HL-60/S4 treated with retinoic acid at 250 ng/mL for 4 days and 3 days (cell line): Measurements from ENCODE around the gene METTL25.

Experiments used
- in situ Hi-C: fragments of 300-500 bp; cut with MboI; formaldehyde crosslinking; loops from 2 replicates; pipeline ENCODE4 v1.7.0; 2022; ENCODE audit warnings: low sequenced_read_pairs

METTL25 gene

DNA sequence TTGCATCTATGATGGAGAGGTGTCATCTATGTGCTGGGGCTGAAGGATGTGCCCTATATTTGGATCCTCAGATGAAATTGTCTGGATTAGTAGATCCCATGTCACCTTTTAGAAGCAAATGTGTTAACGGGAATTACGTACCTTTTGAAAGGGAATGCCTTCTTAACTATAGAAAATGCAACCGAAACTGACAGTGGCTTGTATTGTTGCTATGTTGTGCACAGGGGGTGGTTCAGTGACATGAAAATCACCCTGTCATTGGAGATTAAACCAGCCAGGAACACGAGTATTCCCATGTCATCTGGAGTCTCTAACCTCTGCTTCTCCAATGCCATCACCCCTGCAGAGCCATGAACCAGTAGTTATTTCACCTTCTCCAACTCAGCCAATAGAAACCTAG lies 110.2 kb downstream of the METTL25 start:
- in situ Hi-C loops, result no loop called here

DNA sequence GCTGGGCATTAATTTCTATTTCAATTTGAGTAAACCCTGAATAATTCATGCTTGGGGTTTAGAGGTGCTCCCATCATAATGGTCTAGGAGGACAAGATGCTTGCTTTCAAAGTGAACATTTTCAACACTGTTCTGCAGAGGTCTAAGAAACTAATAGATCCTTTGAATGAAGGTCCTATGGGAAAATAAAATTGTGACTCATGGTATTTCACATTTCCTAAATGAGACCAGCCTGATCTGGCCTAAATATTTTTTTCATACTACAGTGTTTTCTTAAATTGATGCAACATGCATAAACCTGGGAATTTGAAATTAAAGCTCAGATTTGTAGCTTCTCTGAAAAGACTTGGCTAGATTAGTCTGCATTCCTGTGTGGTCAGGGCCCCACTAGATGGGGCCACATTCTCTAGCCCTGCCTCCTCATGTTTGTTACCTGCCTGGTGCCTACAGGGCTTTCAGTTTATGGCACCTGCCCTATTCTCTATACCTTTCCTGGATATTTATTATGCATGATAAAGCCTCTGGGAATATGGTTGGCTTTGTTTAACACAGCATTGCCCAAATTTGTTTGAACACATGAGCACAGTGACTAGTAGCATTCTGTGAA lies 112.7 kb downstream of the METTL25 start:
- in situ Hi-C loops, result no loop called here

DNA sequence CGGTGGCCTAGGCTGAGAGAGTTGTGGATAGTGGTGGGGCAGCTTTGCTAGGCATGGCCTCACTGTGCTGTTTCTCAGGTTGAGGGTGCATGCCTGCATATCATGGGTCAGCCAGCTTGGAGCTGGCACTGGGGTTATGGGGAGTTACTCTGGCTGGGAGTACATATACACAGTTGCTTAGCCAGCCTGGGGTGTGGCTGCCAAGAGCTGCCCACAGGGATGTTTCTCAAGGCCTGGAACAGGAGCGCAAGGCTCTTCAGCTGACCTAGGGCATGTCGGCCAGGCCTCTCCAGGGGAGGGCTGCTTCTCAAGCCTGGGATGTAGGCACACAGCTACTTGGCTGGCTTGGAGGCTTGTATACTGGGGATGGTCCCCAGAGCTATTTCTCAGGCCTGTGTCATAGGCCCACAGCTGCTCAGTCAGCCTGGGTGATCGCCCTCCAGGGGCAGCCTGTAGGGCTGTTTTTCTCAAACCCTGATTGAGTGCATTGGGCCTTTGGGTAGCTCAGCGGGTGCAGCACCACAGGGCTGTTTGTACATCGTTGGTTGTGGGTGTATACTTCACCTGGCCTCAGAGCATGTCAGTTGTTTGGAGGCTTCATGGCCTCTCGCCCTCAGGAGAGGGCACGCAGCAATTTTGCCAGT lies 114.9 kb downstream of the METTL25 start:
- in situ Hi-C loops, result no loop called here

DNA sequence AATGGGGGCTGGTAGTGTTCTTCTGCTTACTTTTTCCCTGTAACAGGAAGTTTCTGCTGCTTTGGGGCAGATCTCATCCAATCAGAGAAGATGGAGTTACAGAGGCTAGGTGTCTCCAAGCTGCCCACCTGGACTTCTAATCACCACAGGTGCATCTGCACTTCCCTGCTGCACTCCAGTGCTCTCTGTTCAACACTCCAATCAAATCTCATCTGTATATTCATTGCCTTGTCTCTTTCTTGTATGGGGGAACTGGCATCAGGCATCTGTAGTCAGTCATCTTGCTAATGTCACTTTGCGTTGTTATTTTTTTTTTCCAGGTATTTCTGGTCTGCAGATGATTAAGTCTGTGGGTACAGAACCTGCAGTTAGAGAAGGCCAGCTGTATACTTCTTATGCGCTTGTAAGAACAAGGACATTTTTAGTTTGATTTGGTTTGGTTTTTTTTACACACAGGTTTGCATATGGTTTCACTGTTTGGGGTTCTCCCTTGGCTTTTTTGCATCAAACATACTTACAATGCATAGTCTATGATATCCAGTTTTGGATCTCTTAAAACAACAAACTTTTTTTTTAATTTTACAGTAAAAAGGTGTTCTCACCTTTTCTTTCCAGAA lies 116.0 kb downstream of the METTL25 start:
- in situ Hi-C loops, result no loop called here

DNA sequence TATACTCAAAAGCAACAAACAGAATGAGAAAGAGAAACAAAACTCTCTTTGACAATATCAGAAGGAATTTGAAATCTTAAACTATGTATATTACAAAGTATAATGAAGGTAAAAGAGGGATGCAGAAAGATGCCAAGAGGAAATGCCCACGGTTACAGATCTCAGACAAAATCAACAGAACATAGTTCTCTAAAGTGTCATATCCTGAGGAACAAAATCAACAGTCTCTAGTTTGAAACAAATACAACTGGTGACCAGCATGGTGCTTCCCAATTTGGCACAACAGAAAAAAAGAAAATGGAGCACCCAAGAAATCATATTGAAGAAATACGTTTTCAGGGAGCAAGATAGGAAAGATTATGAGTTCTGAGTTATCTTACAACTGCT lies 116.5 kb downstream of the METTL25 start:
- in situ Hi-C loops, result no loop called here

DNA sequence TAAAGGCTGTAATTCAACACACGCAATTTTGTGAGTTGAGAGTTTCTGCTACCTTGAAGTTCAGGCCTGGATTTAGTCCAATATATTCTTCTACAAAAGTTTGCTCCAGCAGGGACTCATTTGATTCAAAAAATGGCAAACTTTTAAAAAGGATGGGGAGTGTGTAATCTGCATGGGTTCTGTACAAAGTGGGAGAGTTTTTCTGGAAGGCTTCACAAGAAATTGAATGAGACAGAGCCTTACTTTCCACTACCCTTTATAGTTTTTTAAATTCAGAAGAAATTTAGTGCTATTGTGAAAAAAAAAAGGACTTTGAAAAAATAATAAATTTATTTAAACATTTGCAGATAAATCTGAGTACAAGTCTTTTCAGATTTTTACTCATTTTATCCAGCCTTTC lies 116.9 kb downstream of the METTL25 start:
- in situ Hi-C loops, result no loop called here

DNA sequence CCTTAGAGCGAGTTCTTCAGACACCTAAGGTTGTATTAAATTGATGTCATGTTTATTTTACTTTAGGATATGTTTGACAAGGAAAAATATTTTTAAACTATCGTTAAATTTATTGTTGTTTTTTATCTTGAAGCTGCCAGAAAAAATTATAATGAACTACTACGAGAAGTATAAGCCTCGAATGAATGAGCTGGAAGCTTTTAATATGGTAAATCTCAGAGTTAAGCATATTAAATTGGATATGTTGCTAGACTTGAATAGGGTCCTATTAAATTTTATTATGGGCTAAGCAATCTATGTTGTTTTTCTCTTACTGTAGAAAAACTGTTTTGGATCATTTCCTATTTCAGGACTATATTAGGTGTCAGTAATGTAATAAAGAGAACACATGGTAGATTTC lies 118.2 kb downstream of the METTL25 start:
- in situ Hi-C loops, result no loop called here

DNA sequence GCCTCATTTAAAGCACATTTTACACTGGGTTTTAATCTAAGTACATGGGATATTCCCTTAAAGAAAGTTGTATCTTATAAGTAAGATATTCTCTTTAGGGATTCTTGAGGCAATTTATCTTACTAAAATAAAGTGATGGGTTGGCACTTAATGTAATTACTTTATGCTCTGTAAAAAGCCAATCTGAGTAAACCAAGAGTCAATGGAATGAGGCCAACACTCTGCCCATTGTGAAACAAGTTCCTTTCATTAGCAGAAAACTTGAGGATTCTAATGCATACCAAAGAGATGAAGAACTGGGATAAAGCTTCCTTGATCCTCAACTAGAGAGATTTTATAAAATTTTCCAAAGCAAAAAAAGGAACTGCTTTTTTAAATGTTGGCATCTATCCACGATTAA lies 121.2 kb downstream of the METTL25 start:
- in situ Hi-C loops, result no loop called here

DNA sequence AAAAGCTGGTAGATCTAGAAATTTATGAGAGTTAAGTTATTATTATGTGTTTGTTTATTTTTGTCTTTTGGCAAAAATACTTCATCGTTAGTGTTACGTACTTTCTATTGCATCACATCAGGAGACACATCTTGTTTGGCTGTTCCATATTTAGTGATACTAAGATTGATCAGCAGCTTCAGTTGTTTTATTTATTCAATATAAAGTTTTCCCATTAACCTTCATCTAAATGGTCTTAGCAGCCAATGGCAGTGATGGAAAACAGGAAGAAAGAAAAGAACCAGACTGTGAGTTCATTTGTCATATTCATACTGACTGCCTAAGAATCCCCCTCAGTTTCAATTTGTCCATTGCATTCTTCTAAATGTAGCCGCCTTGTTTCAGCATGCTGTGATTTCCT lies 122.3 kb downstream of the METTL25 start:
- in situ Hi-C loops, result no loop called here

DNA sequence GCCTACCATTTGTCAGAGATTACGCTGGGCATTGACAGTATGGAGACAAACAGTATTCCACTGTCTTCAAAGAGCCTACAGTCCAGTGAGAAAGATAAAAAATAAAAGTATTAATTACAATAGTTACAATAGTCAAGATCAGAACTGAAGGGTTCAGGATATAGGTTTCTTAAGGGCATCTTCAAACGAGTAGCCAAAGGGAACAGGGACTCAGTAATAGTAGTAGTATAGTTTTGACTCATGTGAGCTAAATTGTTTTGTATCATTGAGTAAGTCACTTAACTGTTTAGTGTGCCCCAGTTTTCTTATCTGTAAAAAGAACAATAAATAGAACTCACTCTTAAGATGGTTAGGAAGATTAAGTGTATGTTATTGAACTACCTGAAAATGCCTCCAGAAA lies 123.6 kb downstream of the METTL25 start:
- in situ Hi-C loops, result no loop called here

DNA sequence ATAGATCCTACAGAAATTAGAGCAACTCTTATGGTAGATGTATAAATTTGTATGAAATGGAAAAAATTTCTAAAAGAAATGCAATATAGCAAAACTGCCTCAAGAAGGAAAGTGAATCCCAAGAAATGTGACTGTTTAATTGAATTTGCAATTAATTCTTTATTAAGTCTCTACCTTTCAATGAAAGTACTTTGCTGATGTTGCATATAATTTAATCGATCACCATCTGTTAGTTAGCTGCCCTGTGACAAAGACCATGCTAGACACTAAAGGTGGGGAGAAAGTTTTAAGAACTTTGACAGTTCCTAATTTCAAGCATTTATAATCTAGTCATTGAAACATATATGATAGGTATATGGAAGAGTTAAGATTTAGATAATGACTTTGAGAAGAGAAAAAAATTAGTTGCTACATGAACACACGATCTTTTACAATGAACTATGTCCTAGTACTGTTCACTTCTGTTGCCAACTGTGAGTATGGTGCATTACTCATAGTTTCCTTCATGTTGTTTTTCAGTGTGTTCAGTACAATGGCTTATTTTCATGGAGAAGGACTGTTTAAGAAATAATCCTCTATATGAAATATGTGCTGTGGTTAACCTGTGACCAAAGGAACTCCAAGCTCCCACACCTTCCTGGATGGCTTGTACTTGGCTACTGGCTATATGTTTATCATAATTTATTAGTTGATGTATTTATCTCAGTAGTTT lies 128.4 kb downstream of the METTL25 start:
- in situ Hi-C loops, result no loop called here

DNA sequence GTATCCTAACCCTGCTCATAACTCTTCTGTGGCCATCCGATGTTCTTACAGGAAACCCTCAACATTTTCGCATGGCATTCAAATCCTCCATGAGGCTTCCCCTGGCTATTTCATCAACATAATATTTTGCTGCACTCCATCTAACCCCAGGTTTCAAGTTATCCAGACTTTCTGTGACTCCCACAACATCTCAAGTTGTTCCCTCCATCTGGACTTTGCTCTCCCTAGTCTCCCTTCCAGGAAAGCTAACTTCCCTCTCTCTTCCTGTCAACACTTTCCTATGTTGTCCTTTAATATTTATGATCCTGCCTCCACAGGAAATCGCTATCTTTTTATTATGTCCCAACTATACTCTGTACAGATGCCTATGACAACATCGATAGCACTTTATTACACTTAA lies 146.1 kb downstream of the METTL25 start:
- in situ Hi-C loops, result no loop called here

DNA sequence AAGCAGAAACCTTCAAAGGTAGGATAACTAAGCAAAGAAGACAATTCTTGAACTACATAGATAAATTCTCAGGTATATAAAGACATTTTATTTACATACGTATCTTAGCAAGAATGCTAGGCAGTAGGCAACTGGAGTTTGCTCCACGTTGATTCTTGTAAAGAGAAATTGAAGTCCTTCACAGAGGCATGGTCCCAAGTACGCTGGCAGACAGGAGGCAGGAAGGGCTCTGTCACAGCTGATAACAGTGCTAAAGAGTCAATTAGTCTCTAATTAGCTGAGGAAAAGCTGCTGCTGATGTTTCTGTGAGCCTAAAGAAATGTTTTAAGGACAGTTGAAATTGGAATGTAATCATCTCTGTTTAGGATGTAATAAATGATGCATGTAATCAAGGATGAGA lies 146.8 kb downstream of the METTL25 start:
- in situ Hi-C loops, result no loop called here

DNA sequence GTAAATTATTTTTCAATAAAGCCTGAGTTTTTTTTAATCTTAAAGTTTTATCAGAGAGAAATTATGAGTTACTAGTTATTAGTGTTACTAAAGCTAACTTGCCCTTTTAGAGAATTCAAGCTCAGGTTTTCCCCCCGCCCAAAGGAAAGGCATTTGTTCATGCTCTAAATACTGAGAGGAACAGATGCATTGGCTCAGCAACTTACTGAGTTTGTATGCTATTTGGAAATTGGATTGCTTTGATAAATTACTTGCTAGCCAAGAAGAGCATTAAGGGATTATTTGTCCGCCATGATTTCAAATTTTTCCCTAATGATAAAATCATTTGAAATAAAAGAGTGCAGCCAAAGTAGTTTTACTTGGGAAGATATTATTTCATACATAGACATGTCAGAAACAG lies 149.4 kb downstream of the METTL25 start:
- in situ Hi-C loops, result no loop called here

DNA sequence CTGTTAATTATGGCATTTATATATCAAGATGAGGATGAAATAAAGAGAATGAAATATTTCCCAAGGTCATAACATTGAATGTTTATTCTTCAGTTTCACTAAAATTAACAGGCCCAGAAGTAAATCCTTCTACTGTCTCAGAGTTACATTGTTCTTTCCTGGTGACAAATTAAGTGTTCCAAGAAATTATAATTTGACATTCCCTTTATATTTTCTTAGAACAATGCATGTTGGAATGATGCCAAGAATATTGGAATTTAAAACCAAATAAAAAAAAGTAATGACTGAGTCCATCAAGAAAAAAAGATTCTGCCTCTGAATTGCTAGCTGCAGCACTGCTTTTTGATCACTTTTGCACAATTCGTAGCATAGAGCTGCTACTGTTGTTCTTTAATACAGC lies 152.1 kb downstream of the METTL25 start:
- in situ Hi-C loops, result no loop called here

DNA sequence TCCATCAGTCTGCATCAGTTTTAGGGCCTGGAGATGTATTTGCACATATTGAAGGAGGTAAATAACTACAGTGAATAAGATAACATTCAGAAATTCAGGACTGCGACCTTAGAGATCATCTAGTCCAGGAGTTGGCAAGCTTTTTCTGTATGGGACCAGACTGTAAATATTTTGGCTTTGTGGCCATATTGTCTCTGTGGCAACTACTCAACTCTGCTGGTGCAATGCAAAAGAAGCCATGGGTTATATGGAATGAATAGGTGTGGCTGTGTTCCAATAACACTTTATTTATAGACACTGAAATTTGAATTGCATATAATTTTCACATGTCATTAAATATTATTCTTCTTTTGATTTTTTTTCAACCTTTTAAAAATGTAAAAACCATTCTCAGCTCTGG lies 156.6 kb downstream of the METTL25 start:
- in situ Hi-C loops, result no loop called here

DNA sequence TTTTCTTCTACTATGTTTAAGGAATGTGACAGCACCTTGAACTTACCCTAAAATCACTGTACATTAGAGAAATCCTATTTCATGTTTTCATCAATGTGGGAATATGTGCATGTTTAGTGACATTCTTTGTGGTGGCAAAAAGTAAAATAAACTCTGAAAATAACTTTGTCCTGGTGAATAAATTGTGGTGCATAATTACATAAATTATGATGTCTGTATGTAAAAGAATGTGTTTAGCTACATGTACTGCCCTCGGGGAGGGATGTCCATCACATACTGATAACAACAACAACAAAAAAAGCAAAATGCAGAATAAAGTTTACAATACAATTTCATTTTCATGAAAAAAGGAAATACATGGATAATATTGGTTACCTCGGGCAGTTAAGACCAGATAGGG lies 157.3 kb downstream of the METTL25 start:
- in situ Hi-C loops, result no loop called here

DNA sequence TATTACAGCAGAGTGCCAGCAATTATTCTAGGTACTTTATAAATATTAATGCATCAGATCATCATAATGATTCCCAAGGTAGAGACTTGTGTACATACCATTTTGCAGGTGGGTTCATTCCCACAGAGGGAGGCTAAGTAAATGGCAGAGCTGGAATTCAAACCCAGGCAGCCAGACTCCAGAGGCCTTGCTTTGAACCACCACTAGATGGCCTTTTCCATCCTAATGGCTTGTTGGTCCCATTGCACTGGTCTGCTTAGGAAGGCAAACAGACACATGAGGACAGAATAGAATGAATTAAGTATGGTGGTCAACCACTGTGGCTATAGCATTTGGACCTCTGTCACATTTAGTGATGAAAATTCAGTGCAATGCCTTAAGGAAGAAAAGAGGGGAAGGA lies 158.7 kb downstream of the METTL25 start:
- in situ Hi-C loops, result no loop called here

DNA sequence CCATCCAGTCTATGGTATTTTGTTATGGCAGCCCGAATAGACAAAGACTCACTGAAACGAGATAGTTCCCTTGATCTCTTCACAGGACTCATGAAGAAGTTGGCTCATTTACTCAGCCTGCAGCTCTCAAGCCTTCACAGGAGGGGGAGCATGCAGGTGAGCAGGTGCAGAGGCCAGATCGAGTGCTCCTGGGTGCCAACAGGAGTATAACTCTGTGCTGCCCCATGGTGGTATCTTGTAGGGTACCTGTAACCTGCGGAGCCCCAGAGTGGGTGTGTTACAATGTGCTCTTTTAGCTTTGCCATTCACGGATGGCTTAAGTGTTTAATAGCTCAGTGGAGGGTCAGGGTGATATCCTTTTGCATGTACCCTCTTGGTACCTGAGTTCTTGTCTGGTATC lies 159.5 kb downstream of the METTL25 start:
- in situ Hi-C loops, result no loop called here

DNA sequence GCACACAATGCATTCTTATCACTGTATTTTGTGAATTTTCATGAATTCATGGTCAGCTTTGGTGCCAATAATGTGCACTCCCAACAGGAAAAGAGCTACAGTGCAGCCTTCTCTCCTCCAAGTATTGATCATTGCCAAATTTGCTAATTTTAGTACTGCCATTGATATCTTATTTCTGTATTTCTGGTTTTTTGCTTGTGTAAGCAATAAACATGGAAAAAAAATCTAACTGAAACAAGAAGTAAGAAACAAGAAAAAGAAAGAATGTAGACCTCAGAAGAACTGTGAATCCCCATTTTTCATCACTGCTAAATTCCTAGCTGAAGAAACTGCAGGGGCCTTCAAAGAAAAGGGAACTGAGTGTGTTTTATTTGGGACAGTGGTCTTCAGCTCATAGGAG lies 161.2 kb downstream of the METTL25 start:
- in situ Hi-C loops, result no loop called here

DNA sequence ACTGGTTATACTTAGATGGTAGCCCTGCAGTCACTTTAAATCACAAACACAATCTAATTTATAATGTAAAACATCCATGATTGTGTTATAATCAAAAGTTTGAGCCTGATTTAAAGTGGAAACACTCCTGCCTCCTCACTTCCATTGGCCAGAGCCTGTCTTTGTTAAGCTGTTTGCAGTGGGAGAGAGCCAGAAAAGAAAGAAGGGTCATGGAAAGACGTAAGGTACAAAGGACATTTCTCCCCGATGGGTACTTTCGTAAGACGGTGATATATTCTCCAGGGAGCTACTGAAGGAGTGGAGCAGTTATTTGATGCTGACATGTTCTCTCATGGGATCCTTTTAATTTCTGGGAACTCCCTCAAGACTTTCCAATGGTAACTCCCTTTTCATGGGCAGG lies 164.0 kb downstream of the METTL25 start:
- in situ Hi-C loops, result no loop called here

DNA sequence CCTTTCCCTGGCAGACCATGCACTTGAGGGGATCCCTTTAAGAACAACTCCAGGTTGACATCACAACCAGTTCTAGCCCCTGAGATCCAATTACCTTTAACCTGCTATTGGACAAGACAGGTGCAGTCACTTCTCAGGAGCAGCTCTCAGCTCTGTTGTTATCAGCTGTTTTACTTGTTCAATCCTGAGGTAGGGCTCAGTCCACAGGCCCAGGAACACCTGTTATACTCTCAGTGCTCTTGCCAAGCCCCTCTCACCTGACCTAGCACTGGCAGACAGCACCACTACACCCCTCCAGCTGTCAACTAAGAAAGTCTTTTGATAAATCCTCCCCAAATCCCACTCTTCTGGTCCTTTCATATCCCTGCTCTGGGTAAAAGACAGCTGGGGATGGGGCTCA lies 164.4 kb downstream of the METTL25 start:
- in situ Hi-C loops, result no loop called here
